DND-41 (cell line): Measurements from ENCODE around the gene LAMTOR3.

Experiments
- ATAC-seq: fragments of 200-7000 bp; cut with Tn5 transposase; 3 replicates; pipeline ENCODE4 v1.9.1; 2021; ENCODE audit warnings: low read depth; ENCODE audit not compliant: insufficient read depth
- DNase-seq: peaks from one replicate; pipeline ENCODE4 v3.0.0-alpha.2; 2020
- H2AFZ ChIP-seq: 2 replicates; pipeline ENCODE4 v1.6.0; 2012; ENCODE audit warnings: low read depth, low read length
- H3K27ac ChIP-seq: 2 replicates; pipeline ENCODE4 v1.5.1; 2012; ENCODE audit warnings: low read length, inconsistent platforms
- H3K27me3 ChIP-seq: fragments of 200-600 bp; sonication (generic); 2 replicates; pipeline ENCODE4 v1.6.0; 2012; ENCODE audit warnings: low read length, mild to moderate bottlenecking, inconsistent platforms; ENCODE audit not compliant: insufficient read depth, poor library complexity
- H3K36me3 ChIP-seq: 2 replicates; pipeline ENCODE4 v1.5.1; 2012; ENCODE audit warnings: low read length, inconsistent platforms; ENCODE audit not compliant: insufficient read depth
- H3K4me1 ChIP-seq: 2 replicates; pipeline ENCODE4 v1.5.1; 2012; ENCODE audit warnings: mild to moderate bottlenecking, low read length; ENCODE audit not compliant: insufficient read depth
- H3K4me2 ChIP-seq: 2 replicates; pipeline ENCODE4 v1.6.0; 2012; ENCODE audit warnings: mild to moderate bottlenecking, moderate library complexity, low read length, inconsistent platforms; ENCODE audit not compliant: insufficient read depth
- H3K4me3 ChIP-seq, 2 experiments: fragments of 200-600 bp in 1 of 2; shearing (Covaris generic) in 1 of 2; 2 replicates each; pipeline ENCODE4 v1.5.1; 2012 to 2016; ENCODE audit warnings: inconsistent platforms in 2 of 2, low read length in 2 of 2, mild to moderate bottlenecking in 2 of 2, low read depth in 1 of 2, moderate library complexity in 1 of 2
- H3K79me2 ChIP-seq: 2 replicates; pipeline ENCODE4 v1.6.0; 2012; ENCODE audit warnings: low read length, inconsistent platforms; ENCODE audit not compliant: insufficient read depth
- H3K9ac ChIP-seq: 2 replicates; pipeline ENCODE4 v1.6.0; 2012; ENCODE audit warnings: low read depth, mild to moderate bottlenecking, inconsistent platforms, low read length, moderate library complexity
- H3K9me3 ChIP-seq: 2 replicates; pipeline ENCODE4 v1.5.1; 2012; ENCODE audit warnings: low read length, moderate library complexity, mild to moderate bottlenecking, inconsistent platforms; ENCODE audit not compliant: insufficient read depth, severe bottlenecking
- H4K20me1 ChIP-seq: 2 replicates; pipeline ENCODE4 v1.6.0; 2012; ENCODE audit warnings: low read length; ENCODE audit not compliant: insufficient read depth
- CTCF ChIP-seq: IDR thresholded peaks from 2 replicates; pipeline ENCODE4 v1.5.1; 2012; ENCODE audit warnings: borderline replicate concordance, low read length, moderate library complexity, mild to moderate bottlenecking; ENCODE audit not compliant: poor library complexity, severe bottlenecking; ENCODE audit errors: extremely low read depth
- EZH2 ChIP-seq: IDR thresholded peaks from 3 replicates; pipeline ENCODE4 v1.6.1; 2012; ENCODE audit warnings: borderline replicate concordance, low read depth, mild to moderate bottlenecking, moderate library complexity, low read length, inconsistent platforms; ENCODE audit not compliant: severe bottlenecking

Gene LAMTOR3

GRCh38 chr4:99894161-99894997 lies at the start of gene LAMTOR3:
LAMTOR3 (minus strand) TSS chr4:99894427; CDS start chr4:99893963, 464 bp downstream.
- Histone ChIP-seq H3K27me3 (no peaks in the 10 kb centered on the region), H3K9ac (peak within 1 kb of the TSS; percentile 80), H3K4me3 (peak within 1 kb of the TSS; percentile 96 to 98), H3K79me2 (peaks cover 50% of the 10 kb centered on the region), H2AFZ (peak within 1 kb of the TSS; percentile 95), H3K9me3 (no peaks in the 10 kb centered on the region), H4K20me1 (no peaks in the 10 kb centered on the region), H3K4me2 (peak within 1 kb of the TSS; percentile 72), H3K4me1 (peaks cover 38% of the 10 kb centered on the region), H3K36me3 (peaks cover 10% of the 10 kb centered on the region), H3K27ac (peak within 1 kb of the TSS; percentile 85)
- DNase-seq (peak; percentile 92), ATAC-seq (peak; percentile 99)
- TF ChIP-seq CTCF: no peak
- TF ChIP-seq EZH2: no peak

DNA sequence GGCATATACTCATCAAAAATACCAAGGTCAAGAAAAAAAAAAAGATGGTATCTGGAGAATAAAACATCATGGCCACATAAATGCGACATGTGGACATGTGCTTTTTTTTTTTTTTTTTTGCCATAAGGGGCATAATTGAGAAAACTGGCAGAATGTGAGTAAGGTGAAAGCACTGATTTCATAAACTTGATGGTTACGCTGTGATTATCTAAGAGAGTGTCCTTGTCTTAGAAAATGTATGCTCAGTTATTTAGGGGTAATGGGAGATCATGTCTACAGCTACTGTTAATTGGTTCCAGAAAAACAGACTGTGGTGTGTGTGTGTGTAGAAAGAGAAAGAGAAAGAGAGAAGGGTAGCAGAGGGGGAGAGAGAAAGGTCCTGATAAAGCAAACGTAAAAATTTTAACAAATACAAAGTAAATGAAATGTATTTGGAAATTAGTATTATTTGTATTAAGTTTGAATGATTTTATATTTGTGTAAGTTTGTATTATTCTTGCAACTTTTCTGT lies 44.1 kb upstream of the LAMTOR3 start:
- Histone ChIP-seq H3K36me3 (peaks cover 44% of the 10 kb centered on the region), H3K4me1 (peaks cover 7% of the 10 kb centered on the region), H4K20me1 (peaks cover 10% of the 10 kb centered on the region; the same call in 1 of the 2 replicates), H3K27ac (no peak overlapping the region), H3K4me2 (no peak overlapping the region), H3K79me2 (peaks cover 100% of the 10 kb centered on the region), H3K27me3 (no peaks in the 10 kb centered on the region), H2AFZ (no peak overlapping the region), H3K4me3 (no peak overlapping the region), H3K9ac (no peak overlapping the region), H3K9me3 (peaks cover 18% of the 10 kb centered on the region)
- TF ChIP-seq CTCF (no peak), EZH2 (no peak)
- ATAC-seq (0 out of 3 replicates have a peak, but pooled peaks have one; percentile 50), DNase-seq (no peak)

DNA sequence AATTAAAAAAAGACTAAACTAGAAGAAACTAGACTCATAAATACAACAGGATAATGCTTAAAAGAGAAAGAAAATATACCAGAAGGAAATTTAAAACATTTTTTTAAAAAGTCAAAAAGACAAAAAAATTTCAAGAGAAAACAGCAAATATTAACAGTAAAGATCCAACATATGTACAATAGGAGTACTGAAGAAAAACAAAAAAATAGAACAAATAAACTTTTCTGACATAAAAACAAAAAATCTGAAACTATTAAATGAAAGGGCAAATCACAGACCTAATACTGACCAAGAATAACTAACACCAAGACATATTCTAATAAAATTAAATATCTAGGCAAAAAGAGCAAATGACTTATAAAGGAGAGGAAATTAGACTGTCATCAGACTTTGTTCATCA lies 40.7 kb upstream of the LAMTOR3 start:
- H3K27me3 ChIP-seq: no peaks in the 10 kb centered on the region
- DNase-seq (no peak), ATAC-seq (no peak)
- H3K4me3 ChIP-seq: no peak overlapping the region
- peaks cover 18% of the 10 kb centered on the region for H3K9me3 ChIP-seq
- TF ChIP-seq CTCF: no peak
- TF ChIP-seq EZH2: no peak
- H3K79me2 ChIP-seq: peaks cover 100% of the 10 kb centered on the region
- H4K20me1 ChIP-seq: peaks cover 11% of the 10 kb centered on the region; the same call in 1 of the 2 replicates
- H3K9ac ChIP-seq: no peak overlapping the region
- H3K4me1 ChIP-seq: no peaks in the 10 kb centered on the region
- H3K36me3 ChIP-seq: peaks cover 43% of the 10 kb centered on the region
- no peak overlapping the region for H3K4me2 ChIP-seq
- H3K27ac ChIP-seq: no peak overlapping the region
- no peak overlapping the region for H2AFZ ChIP-seq
